Embryonic facial prominence (tissue), 1 donor: ENCODE results near the gene TNIP3.

ENCODE experiments used
- DNase-seq: peaks from one replicate; pipeline ENCODE4 v3.0.0-alpha.2; 2016; ENCODE audit errors: extremely low spot score

The TNIP3 gene

GRCh38 chr4:121088867-121089266 lies 75.3 kb downstream of the TNIP3 start:
- DNase-seq: no peak
